Ovary (tissue), 9 donors: ENCODE measurements around the gene DNAJC7. TPM values are rescaled to one million over a fixed set of nuclear protein-coding genes. Genes with fewer than 3 reads are reported as not detected.

Source experiments
- DNase-seq, 5 donors: peaks; one replicate each; pipeline ENCODE4 v3.0.0-alpha.2; 2019 to 2020
- H3K27ac ChIP-seq, 2 donors: fragments of 200-600 bp; one replicate each; pipeline versions ENCODE4 v1.5.1 to v1.8.0; 2019 to 2022
- H3K27me3 ChIP-seq: fragments of 200-600 bp; one replicate; pipeline ENCODE4 v1.8.0; 2022
- H3K36me3 ChIP-seq: fragments of 200-600 bp; sonication (generic); one replicate; pipeline ENCODE4 v1.5.1; 2019
- H3K4me1 ChIP-seq: one replicate; pipeline ENCODE4 v1.8.1; 2013; ENCODE audit warnings: mild to moderate bottlenecking, moderate library complexity; ENCODE audit not compliant: insufficient read depth
- H3K4me3 ChIP-seq: fragments of 200-600 bp; sonication (generic); one replicate; pipeline ENCODE4 v1.5.1; 2017
- H3K9me3 ChIP-seq, 2 donors: fragments of 200-600 bp in 1 of 2; sonication (generic) in 1 of 2; one replicate each; pipeline versions ENCODE4 v1.5.1 to v1.8.1; 2013 to 2019; ENCODE audit warnings: mild to moderate bottlenecking in 1 of 2, moderate library complexity in 1 of 2
- CTCF ChIP-seq, 3 donors: fragments of 450-650 bp in 2 of 3; fragments of 200-600 bp in 1 of 3; IDR thresholded peaks; one replicate each; pipeline versions ENCODE4 v1.5.1 to v1.8.0; 2016 to 2022; ENCODE audit warnings: antibody characterized with exemption in 3 of 3, mild to moderate bottlenecking in 1 of 3
- EP300 ChIP-seq: sonication (generic); formaldehyde crosslinking; IDR thresholded peaks from one replicate; pipeline ENCODE4 v1.6.1; 2017; ENCODE audit warnings: antibody characterized with exemption
- POLR2A ChIP-seq: fragments of 450-650 bp; IDR thresholded peaks from one replicate; pipeline ENCODE4 v1.6.1; 2017; ENCODE audit warnings: antibody characterized with exemption, mild to moderate bottlenecking, moderate library complexity
- WGBS, 3 donors: extraction: QIAGEN DNeasy Blood & Tissue Kit in 1 of 3; methylation state at CpG; one replicate each; pipeline versions ENCODE4 v1.1.5 to v1.1.7; 2013 to 2017; 5-methylcytosine and 5-hydroxymethylcytosine counted together
- intact Hi-C, 4 donors: fragments of 100-400 bp; cut with DNase I; formaldehyde crosslinking; loops; one replicate each; pipeline versions ENCODE4 v1.11.0 to v1.15.1; 2022 to 2023
- polyA plus RNA-seq, 2 donors: library from polyadenylated mRNA; stranded (reverse); fragments of 200-250 nt in 1 of 2; fragments of 350-450 nt in 1 of 2; fragmentation: Illumina TruSeq in 1 of 2; extraction: RNeasy Lipid Tissue Mini Kit (QIAGEN cat#74804) in 1 of 2; gene quantifications; one replicate each; pipeline ENCODE4 v1.2.3, GENCODE V29; 2013 to 2014
- total RNA-seq, 7 donors: library from RNA; depleted of rRNA in 2 of 7; stranded (reverse); fragments of >200 nt in 2 of 7; fragmentation: NEBNext Ultra II Directional in 3 of 7; extraction: Animal tissue kit (Norgen Biotek cat#: 25700) in 3 of 7; gene quantifications; one replicate each; pipeline versions ENCODE4 v1.1.0 to v1.2.4, GENCODE V29; 2016 to 2023
- donor health status: DM: no; HTN: no; CAD: no; lungs with moderate emphysema.
- donor health status: DM: no; HTN: no; CAD: no.
- donor health status: Bipolar disorder and iron deficiency.
- donor health status: DM: yes; HTN: yes; CAD: no.
- donor health status: DM: no; HTN: no; CAD: no.
- donor health status: DM: yes; HTN: yes; CAD: no.

The DNAJC7 gene
- total and polyA plus RNA-seq, 9 donors = 37.7 to 102 (median 70.1) TPM

DNA sequence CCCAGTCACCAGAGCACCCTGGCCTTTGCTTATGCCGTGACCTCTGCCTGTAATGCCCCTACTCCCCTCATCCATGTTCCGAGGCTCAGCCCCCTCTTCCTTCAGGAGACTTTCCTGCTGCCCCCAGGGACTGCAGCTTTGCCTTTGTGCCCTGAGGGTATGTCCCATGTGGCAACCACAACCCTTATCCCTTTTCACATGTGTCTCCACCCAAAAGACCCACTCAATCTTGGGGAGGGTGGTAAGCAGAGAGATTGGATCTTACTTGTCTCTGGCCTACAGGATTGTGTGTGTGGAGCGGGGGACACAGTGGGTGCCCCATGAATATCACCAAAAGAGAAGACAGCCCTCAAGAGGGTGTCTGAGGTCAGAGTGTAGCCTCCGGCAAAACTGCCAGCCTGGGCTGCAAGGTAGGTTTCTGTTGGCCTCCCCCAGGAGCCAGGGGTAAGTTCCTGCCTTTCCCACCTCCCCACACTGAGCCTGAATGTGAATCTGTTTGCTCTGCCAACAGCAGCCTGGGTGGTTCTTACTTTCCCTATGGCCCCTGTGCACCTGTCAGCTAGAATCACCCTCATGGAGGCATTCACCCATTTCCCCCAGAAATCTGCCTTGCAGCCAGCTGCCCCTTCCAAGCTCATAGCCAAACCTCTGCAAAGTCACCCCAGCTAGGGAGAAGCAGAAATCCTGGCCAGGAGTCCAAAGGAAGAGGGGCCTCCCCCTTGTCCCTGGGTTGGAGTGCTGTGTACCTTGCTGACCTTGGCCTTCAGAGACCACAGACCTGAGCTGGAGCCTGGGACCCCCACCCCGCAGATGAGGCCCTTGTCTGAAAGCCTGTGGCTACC, 44.6 kb upstream of the DNAJC7 start:
- Histone ChIP-seq H3K36me3 (no peaks in the 10 kb centered on the region), H3K27me3 (no peaks in the 10 kb centered on the region), H3K27ac (no peak overlapping the region), H3K9me3 (no peaks in the 10 kb centered on the region), H3K4me1 (no peaks in the 10 kb centered on the region), H3K4me3 (no peak overlapping the region)
- WGBS, 3 donors = 61 to 73% (median 66%) methylated on average over 5 of the region's 5 CpGs
- intact Hi-C loops = loop anchor here in 1 of 4 donors (5.0 to 10.0 kb wide), 2 partner anchors 53 to 1515 kb away; partner anchors contain the start of gene DHX58
- TF ChIP-seq POLR2A (no peak), CTCF (IDR thresholded peaks at IDR 0.05) (no peak), EP300 (no peak)
- DNase-seq = no peak

GRCh38 chr17:42060231-42060630, 43.0 kb upstream of the DNAJC7 start:
- H3K9me3 ChIP-seq = no peaks in the 10 kb centered on the region
- no peaks in the 10 kb centered on the region for H3K27me3 ChIP-seq
- H3K4me3 ChIP-seq = no peak overlapping the region
- H3K4me1 ChIP-seq = no peaks in the 10 kb centered on the region
- DNase-seq = no peak
- H3K27ac ChIP-seq = no peak overlapping the region
- intact Hi-C loops = loop anchor here in 1 of 4 donors (5.0 to 10.0 kb wide), 2 partner anchors 55 to 1513 kb away; partner anchors contain the start of gene DHX58
- 85 to 93% (median 92%) methylated on average over 4 of the region's 4 CpGs for WGBS, 3 donors
- TF ChIP-seq EP300 = no peak
- no peak for TF ChIP-seq POLR2A
- no peak for TF ChIP-seq CTCF (IDR thresholded peaks at IDR 0.05)
- no peaks in the 10 kb centered on the region for H3K36me3 ChIP-seq

- intact Hi-C loops = loop anchor here in 1 of 4 donors (5.0 to 10.0 kb wide), 2 partner anchors 55 to 1513 kb away; partner anchors contain the start of gene DHX58
- WGBS, 3 donors = 66 to 75% (median 74%) methylated on average over 4 of the region's 4 CpGs
- Histone ChIP-seq H3K4me1 (no peaks in the 10 kb centered on the region), H3K4me3 (no peak overlapping the region), H3K27ac (no peak overlapping the region), H3K9me3 (no peaks in the 10 kb centered on the region), H3K36me3 (no peaks in the 10 kb centered on the region), H3K27me3 (no peaks in the 10 kb centered on the region)
- DNase-seq = no peak
- TF ChIP-seq CTCF (IDR thresholded peaks at IDR 0.05) (no peak), POLR2A (no peak), EP300 (no peak)
These were observed 42.6 kb upstream of the DNAJC7 start for GRCh38 chr17:42059815-42060214.

- no peaks in the 10 kb centered on the region for H3K27me3 ChIP-seq
- intact Hi-C loops = no loop called here
- TF ChIP-seq EP300 = no peak
- no peak for TF ChIP-seq POLR2A
- TF ChIP-seq CTCF (IDR thresholded peaks at IDR 0.05) = no peak
These were observed 40.8 kb upstream of the DNAJC7 start for GRCh38 chr17:42058063-42058462.

More at GRCh38 chr17:42058063-42058462, 40.8 kb upstream of the DNAJC7 start:
- no peak for DNase-seq
- Histone ChIP-seq H3K9me3 (no peaks in the 10 kb centered on the region), H3K27ac (no peak overlapping the region), H3K4me1 (no peaks in the 10 kb centered on the region), H3K4me3 (no peak overlapping the region), H3K36me3 (no peaks in the 10 kb centered on the region)
- 41 to 48% (median 44%) methylated on average over 7 of the region's 7 CpGs for whole genome bisulfite sequencing, 3 donors
